ENCODE results near the gene ATP9A. TPM values are rescaled to one million over a fixed set of nuclear protein-coding genes. Genes with fewer than 3 reads are reported as not detected.

ATP9A gene
- total RNA-seq, 1 experiment from 2014 or later: 16.8 TPM

DNA sequence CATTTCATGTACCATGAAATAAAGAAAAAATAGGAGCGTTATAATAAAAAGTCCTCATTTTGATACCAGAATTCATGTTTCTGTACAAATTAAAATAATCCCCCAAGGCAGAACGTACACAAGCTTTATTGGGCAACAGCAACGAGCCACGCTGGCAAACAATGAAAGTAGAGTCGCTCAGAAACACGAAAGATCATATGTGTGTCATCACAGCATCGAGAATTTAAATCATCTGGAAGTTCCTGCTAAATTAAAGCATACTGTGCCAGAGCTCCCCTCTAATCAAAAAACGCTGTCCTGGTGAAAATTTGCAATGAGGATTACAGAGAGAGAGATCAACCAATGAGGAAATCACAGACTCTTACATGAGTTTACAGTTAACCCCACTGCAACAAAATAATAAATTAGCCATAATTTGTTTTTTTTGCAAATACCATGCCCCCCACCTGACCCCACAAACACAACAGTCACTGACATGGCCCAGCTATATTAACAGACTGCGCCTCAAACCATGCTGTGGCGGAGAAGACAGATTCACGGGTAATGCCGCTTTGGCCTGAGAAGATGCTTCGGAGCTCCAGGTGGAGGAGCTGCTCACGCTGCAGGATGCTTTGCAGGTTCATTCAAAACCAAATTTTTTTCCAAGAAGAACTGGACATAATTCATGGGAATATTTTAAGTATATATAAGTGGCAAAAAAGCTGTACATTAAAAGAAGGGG, 171.4 kb downstream of the ATP9A start:
- intact Hi-C loops (cut with micrococcal nuclease): loop anchor here (10.0 kb wide), 1 partner anchor 612 kb away; no protein-coding TSS in a partner anchor
- DNase-seq (ENCODE audit: low read depth, low spot score) (no peak), ATAC-seq (no peak)
- Histone ChIP-seq H3K9ac (ENCODE audit: low read length) (no peak overlapping the region), H3K27ac (ENCODE audit: low read depth, low read length) (no peak overlapping the region), H3K27me3 (ENCODE audit: insufficient read depth, low read length) (no peaks in the 10 kb centered on the region), H3K4me1 (ENCODE audit: control insufficient read depth in 1 of 2, insufficient read depth in 2 of 2, low read length in 2 of 2) (peaks cover 6 to 11% of the 10 kb centered on the region in 2 experiments; a peak in 3 of 4 replicates), H3K36me3 (ENCODE audit: control insufficient read depth in 1 of 2, insufficient read depth in 2 of 2, low read length in 2 of 2) (no peaks in the 10 kb centered on the region), H3K79me2 (ENCODE audit: insufficient read depth, low read length) (no peaks in the 10 kb centered on the region), H3K4me2 (ENCODE audit: low read length) (no peak overlapping the region), H4K20me1 (ENCODE audit: insufficient read depth) (no peaks in the 10 kb centered on the region), H3K9me2 (ENCODE audit: insufficient read depth) (no peaks in the 10 kb centered on the region), H3K4me3 (replicated peaks in 1 of 2; ENCODE audit: low read depth in 1 of 2, low read length in 2 of 2) (no peak overlapping the region), H2AFZ (ENCODE audit: low read depth, low read length, poor library complexity, severe bottlenecking) (no peak overlapping the region), H3K9me3 (ENCODE audit: control insufficient read depth in 1 of 2, insufficient read depth in 1 of 2, low read depth in 1 of 2, low read length in 2 of 2) (no peaks in the 10 kb centered on the region)
- ChIA-PET RAD21 (ENCODE audit: low non-redundant PET in 1 of 2, low total read pairs in 2 of 2, uncharacterized antibody in 2 of 2, unreplicated experiment in 2 of 2) (no interaction called here), CTCF (interaction anchor here (1.2 to 4.9 kb wide), 6 partner anchors 27 to 609 kb away, joined by 3 to 56 read pairs (median 4); no protein-coding TSS in a partner anchor), POLR2A (interaction anchor here (0.6 kb wide), 1 partner anchor 174 kb away, joined by 3 read pairs; no protein-coding TSS in a partner anchor)
- no TSS peak for BruUV-seq (replicated peaks)
- TF ChIP-seq POLR2A (IDR thresholded peaks at IDR 0.05; ENCODE audit: borderline replicate concordance, extremely low read depth, insufficient read depth, insufficient read length) (no peak), SRF (IDR thresholded peaks at IDR 0.05; ENCODE audit: low read depth) (no peak), SP1 (IDR thresholded peaks at IDR 0.05; ENCODE audit: low read depth) (no peak), ELF1 (IDR thresholded peaks at IDR 0.05; ENCODE audit: borderline replicate concordance, low read depth) (no peak), EGR1 (IDR thresholded peaks at IDR 0.05; ENCODE audit: low read depth) (no peak), CBX3 (IDR thresholded peaks at IDR 0.05; ENCODE audit: low read depth) (no peak), SIN3A (IDR thresholded peaks at IDR 0.05; ENCODE audit: low read depth) (no peak), POLR2AphosphoS5 (IDR thresholded peaks at IDR 0.05; ENCODE audit: low read depth, low read length) (no peak), RAD21 (IDR thresholded peaks at IDR 0.05; ENCODE audit: low read depth) (no peak), EZH2phosphoT487 (IDR thresholded peaks at IDR 0.05; ENCODE audit: borderline replicate concordance) (no peak), TCF7L2 (IDR thresholded peaks at IDR 0.05; ENCODE audit: borderline replicate concordance, extremely low read depth, insufficient read depth, insufficient read length) (no peak), REST (IDR thresholded peaks at IDR 0.05; ENCODE audit: low read depth) (no peak), JUND (IDR thresholded peaks at IDR 0.05) (no peak), ZNF274 (IDR thresholded peaks at IDR 0.05; ENCODE audit: low read depth, low read length) (no peak)

Data from HCT116 (cell line).